Activated gamma-delta T cell (primary cell): Measurements from ENCODE around the gene FTO.

Experiments
- DNase-seq: peaks from one replicate; lab custom pipeline; 2025; lab: John Stamatoyannopoulos, UW

FTO gene

GRCh38 chr16:54015147-54015546 lies 311.2 kb downstream of the FTO start:
- no peak for DNase-seq

GRCh38 chr16:54022362-54022761 lies 318.4 kb downstream of the FTO start:
- DNase-seq: no peak

GRCh38 chr16:54026456-54026855 lies 322.5 kb downstream of the FTO start:
- no peak for DNase-seq

- DNase-seq: no peak
Observed at GRCh38 chr16:54027062-54027461, 323.1 kb downstream of the FTO start.

GRCh38 chr16:54027558-54027957 lies 323.6 kb downstream of the FTO start:
- DNase-seq: no peak

GRCh38 chr16:54027995-54028394 lies 324.0 kb downstream of the FTO start:
- no peak for DNase-seq

GRCh38 chr16:54030451-54030850 lies 326.5 kb downstream of the FTO start:
- no peak for DNase-seq

GRCh38 chr16:54031107-54031760 lies 327.3 kb downstream of the FTO start:
- no peak for DNase-seq

- no peak for DNase-seq
Observed at GRCh38 chr16:54033747-54034146, 329.8 kb downstream of the FTO start.

- no peak for DNase-seq
Observed at GRCh38 chr16:54034684-54035083, 330.7 kb downstream of the FTO start.

GRCh38 chr16:54040480-54040879 lies 336.5 kb downstream of the FTO start:
- no peak for DNase-seq

GRCh38 chr16:54040975-54041374 lies 337.0 kb downstream of the FTO start:
- no peak for DNase-seq

- no peak for DNase-seq
Observed at GRCh38 chr16:54048586-54049495, 344.9 kb downstream of the FTO start.

- no peak for DNase-seq
Observed at GRCh38 chr16:54049591-54050458, 345.9 kb downstream of the FTO start.

GRCh38 chr16:54050459-54051210 lies 346.7 kb downstream of the FTO start:
- DNase-seq: no peak

GRCh38 chr16:54051821-54052220 lies 347.9 kb downstream of the FTO start:
- DNase-seq: no peak

- no peak for DNase-seq
Observed at GRCh38 chr16:54052271-54052670, 348.3 kb downstream of the FTO start.

- DNase-seq: no peak
Observed at GRCh38 chr16:54053891-54054820, 350.2 kb downstream of the FTO start.

- DNase-seq: no peak
Observed at GRCh38 chr16:54055191-54055590, 351.2 kb downstream of the FTO start.

- no peak for DNase-seq
Observed at GRCh38 chr16:54055864-54056263, 351.9 kb downstream of the FTO start.
